Osteoblast (primary cell): Measurements from ENCODE around the gene SERINC3. TPM values are rescaled to one million over a fixed set of nuclear protein-coding genes. Genes with fewer than 3 reads are reported as not detected.

Source experiments
- DNase-seq: peaks from one replicate; pipeline ENCODE4 v3.0.0; 2011; ENCODE audit warnings: low spot score, mixed read lengths; ENCODE audit not compliant: insufficient read length; ENCODE audit errors: missing footprints
- H2AFZ ChIP-seq: 2 replicates; pipeline ENCODE4 v1.6.0; 2011; ENCODE audit warnings: mild to moderate bottlenecking, low read length
- H3K27ac ChIP-seq: 2 replicates; pipeline ENCODE4 v1.5.1; 2011; ENCODE audit warnings: mild to moderate bottlenecking, low read depth, low read length, moderate library complexity
- H3K27me3 ChIP-seq: 2 replicates; pipeline ENCODE4 v1.6.0; 2012; ENCODE audit warnings: mild to moderate bottlenecking, control low read depth, inconsistent platforms, low read length, moderate library complexity; ENCODE audit not compliant: insufficient read depth
- H3K36me3 ChIP-seq: 2 replicates; pipeline ENCODE4 v1.5.1; 2011; ENCODE audit warnings: mild to moderate bottlenecking, low read length, control low read depth, moderate library complexity; ENCODE audit not compliant: insufficient read depth
- H3K4me1 ChIP-seq: 2 replicates; pipeline ENCODE4 v1.5.1; 2011; ENCODE audit warnings: mild to moderate bottlenecking, low read length, control low read depth, moderate library complexity; ENCODE audit not compliant: insufficient read depth
- H3K4me2 ChIP-seq: 2 replicates; pipeline ENCODE4 v1.6.0; 2011; ENCODE audit warnings: mild to moderate bottlenecking, low read length; ENCODE audit not compliant: insufficient read depth
- H3K4me3 ChIP-seq: fragments of 200-600 bp; sonication (generic); 3 replicates; pipeline ENCODE4 v1.5.1; 2012; ENCODE audit warnings: mild to moderate bottlenecking, low read length, inconsistent platforms; ENCODE audit not compliant: insufficient read depth
- H3K79me2 ChIP-seq: 2 replicates; pipeline ENCODE4 v1.6.0; 2012; ENCODE audit warnings: mild to moderate bottlenecking, low read length, control low read depth, inconsistent platforms; ENCODE audit not compliant: insufficient read depth
- H3K9me3 ChIP-seq: 2 replicates; pipeline ENCODE4 v1.5.1; 2011; ENCODE audit warnings: low read depth, low read length, control low read depth
- H4K20me1 ChIP-seq: 2 replicates; pipeline ENCODE4 v1.6.0; 2012; ENCODE audit warnings: mild to moderate bottlenecking, low read length, control low read depth; ENCODE audit not compliant: insufficient read depth
- CTCF ChIP-seq: IDR thresholded peaks from 2 replicates; pipeline ENCODE4 v1.5.1; 2011; ENCODE audit warnings: mild to moderate bottlenecking, low read depth, low read length, moderate library complexity; ENCODE audit errors: extremely low read depth
- total RNA-seq: library from RNA; depleted of rRNA; stranded (reverse); fragments of >200 nt; gene quantifications from 2 replicates; pipeline ENCODE4 v1.2.3, GENCODE V29; 2012

The SERINC3 gene
- total RNA-seq, 1 donor: 167 TPM

DNA sequence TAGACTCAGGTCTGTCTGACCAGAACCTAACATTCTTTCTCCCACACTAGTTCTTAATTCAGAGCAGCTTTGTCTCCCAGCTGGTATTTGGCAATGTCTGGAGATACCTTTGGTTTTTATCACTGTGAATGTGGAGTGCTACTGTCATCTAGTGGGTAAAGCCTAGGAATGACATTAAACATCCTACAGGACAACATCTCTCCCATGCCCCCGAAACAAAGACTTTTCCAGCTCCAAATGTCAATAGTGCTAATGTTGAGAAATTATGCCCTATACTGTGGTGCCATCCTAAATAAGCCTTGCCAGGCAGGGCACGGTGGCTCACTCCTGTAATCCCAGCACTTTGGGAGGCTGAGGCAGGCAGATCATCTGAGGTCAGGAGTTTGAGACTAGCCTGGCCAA is 50.4 kb downstream of the SERINC3 start:
- H4K20me1 ChIP-seq: no peaks in the 10 kb centered on the region
- no peaks in the 10 kb centered on the region for H3K36me3 ChIP-seq
- H3K79me2 ChIP-seq: peaks cover 14% of the 10 kb centered on the region
- peaks cover 22% of the 10 kb centered on the region for H3K4me1 ChIP-seq
- no peaks in the 10 kb centered on the region for H3K27me3 ChIP-seq
- H3K4me3 ChIP-seq: no peak overlapping the region
- H2AFZ ChIP-seq: no peak overlapping the region
- TF ChIP-seq CTCF: peak; percentile 52
- no peak overlapping the region for H3K27ac ChIP-seq
- no peak for DNase-seq
- H3K9me3 ChIP-seq: no peaks in the 10 kb centered on the region
- no peak overlapping the region for H3K4me2 ChIP-seq

DNA sequence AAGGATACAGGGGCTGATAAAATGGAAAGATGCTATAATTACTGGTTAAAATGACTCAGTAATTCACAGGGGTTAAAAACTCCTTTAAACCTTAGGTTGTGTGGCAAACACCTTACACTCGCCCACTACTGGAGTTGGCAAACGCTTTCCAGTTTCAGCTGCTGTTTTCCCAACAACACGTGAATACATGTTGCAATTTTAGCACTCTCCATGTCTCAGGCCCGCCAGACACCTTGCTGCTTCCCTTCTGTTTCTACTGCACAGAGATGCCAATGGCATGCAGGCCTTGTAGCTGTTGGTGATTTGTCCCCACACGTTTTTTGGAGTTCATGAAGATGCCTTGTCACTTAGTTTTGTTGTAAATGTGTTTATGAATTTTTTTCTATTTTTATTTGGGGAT is 51.5 kb downstream of the SERINC3 start:
- Histone ChIP-seq H3K27ac (no peak overlapping the region), H3K4me2 (no peak overlapping the region), H3K36me3 (no peaks in the 10 kb centered on the region), H3K79me2 (peaks cover 2% of the 10 kb centered on the region), H2AFZ (no peak overlapping the region), H4K20me1 (no peaks in the 10 kb centered on the region), H3K27me3 (no peaks in the 10 kb centered on the region), H3K9me3 (no peaks in the 10 kb centered on the region), H3K4me1 (peaks cover 13% of the 10 kb centered on the region), H3K4me3 (no peak overlapping the region)
- no peak for TF ChIP-seq CTCF
- no peak for DNase-seq

GRCh38 chr20:44468044-44468782 is 53.7 kb downstream of the SERINC3 start:
- H3K79me2 ChIP-seq: no peaks in the 10 kb centered on the region
- H3K27me3 ChIP-seq: no peaks in the 10 kb centered on the region
- no peaks in the 10 kb centered on the region for H3K36me3 ChIP-seq
- no peak overlapping the region for H3K27ac ChIP-seq
- no peaks in the 10 kb centered on the region for H3K9me3 ChIP-seq
- H4K20me1 ChIP-seq: no peaks in the 10 kb centered on the region
- H3K4me1 ChIP-seq: peaks cover 10% of the 10 kb centered on the region
- no peak for TF ChIP-seq CTCF
- no peak for DNase-seq
- H2AFZ ChIP-seq: no peak overlapping the region
- no peak overlapping the region for H3K4me3 ChIP-seq
- H3K4me2 ChIP-seq: no peak overlapping the region

GRCh38 chr20:44467289-44467883 is 54.5 kb downstream of the SERINC3 start:
- Histone ChIP-seq H3K4me1 (peaks cover 10% of the 10 kb centered on the region), H3K27ac (no peak overlapping the region), H3K9me3 (no peaks in the 10 kb centered on the region), H3K79me2 (no peaks in the 10 kb centered on the region), H3K27me3 (no peaks in the 10 kb centered on the region), H3K36me3 (no peaks in the 10 kb centered on the region), H4K20me1 (no peaks in the 10 kb centered on the region), H3K4me3 (no peak overlapping the region), H3K4me2 (peak overlapping the region; percentile 64), H2AFZ (peak overlapping the region; percentile 68)
- DNase-seq: peak; percentile 84
- TF ChIP-seq CTCF: no peak
